Measurements from ENCODE around the gene SRGAP3.

DNA sequence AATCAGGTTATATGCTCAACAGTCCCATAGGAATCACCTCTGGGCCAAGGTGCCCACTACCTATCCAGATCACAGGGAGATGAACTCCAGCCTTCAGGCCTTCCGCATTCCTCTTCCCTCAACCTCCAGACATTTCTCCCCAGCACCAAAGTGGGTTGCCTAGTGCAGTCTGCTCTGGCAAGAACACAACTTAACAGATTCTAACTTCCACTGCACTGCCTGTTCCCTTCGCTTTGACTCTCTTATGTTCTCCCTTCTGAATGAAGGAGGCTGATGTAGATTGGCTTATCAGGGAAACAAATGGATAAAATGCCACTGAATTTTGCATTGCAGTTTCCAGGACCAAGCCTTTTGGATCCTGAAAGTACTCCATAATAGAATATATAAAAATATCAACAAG is 106.3 kb downstream of the SRGAP3 start:
- TF ChIP-seq, protein P1, sequence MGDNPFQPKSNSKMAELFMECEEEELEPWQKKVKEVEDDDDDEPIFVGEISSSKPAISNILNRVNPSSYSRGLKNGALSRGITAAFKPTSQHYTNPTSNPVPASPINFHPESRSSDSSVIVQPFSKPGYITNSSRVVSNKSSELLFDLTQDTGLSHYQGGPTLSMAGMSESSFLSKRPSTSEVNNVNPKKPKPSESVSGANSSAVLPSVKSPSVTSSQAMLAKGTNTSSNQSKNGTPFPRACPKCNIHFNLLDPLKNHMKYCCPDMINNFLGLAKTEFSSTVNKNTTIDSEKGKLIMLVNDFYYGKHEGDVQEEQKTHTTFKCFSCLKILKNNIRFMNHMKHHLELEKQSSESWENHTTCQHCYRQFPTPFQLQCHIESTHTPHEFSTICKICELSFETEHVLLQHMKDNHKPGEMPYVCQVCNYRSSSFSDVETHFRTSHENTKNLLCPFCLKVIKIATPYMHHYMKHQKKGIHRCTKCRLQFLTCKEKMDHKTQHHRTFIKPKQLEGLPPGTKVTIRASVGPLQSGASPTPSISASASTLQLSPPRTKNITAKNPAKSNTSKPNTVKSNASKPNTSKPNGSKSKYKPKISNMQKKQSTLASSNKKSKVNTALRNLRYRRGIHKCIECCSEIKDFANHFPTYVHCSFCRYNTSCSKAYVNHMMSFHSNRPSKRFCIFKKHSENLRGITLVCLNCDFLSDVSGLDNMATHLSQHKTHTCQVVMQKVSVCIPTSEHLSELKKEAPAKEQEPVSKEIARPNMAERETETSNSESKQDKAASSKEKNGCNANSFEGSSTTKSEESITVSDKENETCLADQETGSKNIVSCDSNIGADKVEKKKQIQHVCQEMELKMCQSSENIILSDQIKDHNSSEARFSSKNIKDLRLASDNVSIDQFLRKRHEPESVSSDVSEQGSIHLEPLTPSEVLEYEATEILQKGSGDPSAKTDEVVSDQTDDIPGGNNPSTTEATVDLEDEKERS (tag by site-specific recombination; IDR thresholded peaks at IDR 0.05), result no peak
- TF ChIP-seq, protein P2, sequence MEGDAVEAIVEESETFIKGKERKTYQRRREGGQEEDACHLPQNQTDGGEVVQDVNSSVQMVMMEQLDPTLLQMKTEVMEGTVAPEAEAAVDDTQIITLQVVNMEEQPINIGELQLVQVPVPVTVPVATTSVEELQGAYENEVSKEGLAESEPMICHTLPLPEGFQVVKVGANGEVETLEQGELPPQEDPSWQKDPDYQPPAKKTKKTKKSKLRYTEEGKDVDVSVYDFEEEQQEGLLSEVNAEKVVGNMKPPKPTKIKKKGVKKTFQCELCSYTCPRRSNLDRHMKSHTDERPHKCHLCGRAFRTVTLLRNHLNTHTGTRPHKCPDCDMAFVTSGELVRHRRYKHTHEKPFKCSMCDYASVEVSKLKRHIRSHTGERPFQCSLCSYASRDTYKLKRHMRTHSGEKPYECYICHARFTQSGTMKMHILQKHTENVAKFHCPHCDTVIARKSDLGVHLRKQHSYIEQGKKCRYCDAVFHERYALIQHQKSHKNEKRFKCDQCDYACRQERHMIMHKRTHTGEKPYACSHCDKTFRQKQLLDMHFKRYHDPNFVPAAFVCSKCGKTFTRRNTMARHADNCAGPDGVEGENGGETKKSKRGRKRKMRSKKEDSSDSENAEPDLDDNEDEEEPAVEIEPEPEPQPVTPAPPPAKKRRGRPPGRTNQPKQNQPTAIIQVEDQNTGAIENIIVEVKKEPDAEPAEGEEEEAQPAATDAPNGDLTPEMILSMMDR (tag by site-specific recombination; IDR thresholded peaks at IDR 0.05), result no peak
- no peak for TF ChIP-seq ZNF768 (tag by site-specific recombination; IDR thresholded peaks at IDR 0.05)
- no peak for TF ChIP-seq ZNF341 (tag by site-specific recombination; IDR thresholded peaks at IDR 0.05; ENCODE audit: low read depth)
